GM12891 (cell line): ENCODE measurements around the gene VPS29.

Source experiments
- PAX5 ChIP-seq: IDR thresholded peaks from 2 replicates; pipeline ENCODE4 v1.6.1; 2011; ENCODE audit warnings: low read length, moderate library complexity, mild to moderate bottlenecking; ENCODE audit not compliant: insufficient read depth, severe bottlenecking
- POLR2A ChIP-seq: IDR thresholded peaks from 2 replicates; pipeline ENCODE4 v1.6.1; 2011; ENCODE audit warnings: low read depth, low read length, control low read depth
- POLR2AphosphoS5 ChIP-seq: IDR thresholded peaks from 2 replicates; pipeline ENCODE4 v1.6.1; 2011; ENCODE audit warnings: low read depth, low read length, control low read depth
- SPI1 ChIP-seq: IDR thresholded peaks from 2 replicates; pipeline ENCODE4 v1.6.1; 2011; ENCODE audit warnings: low read depth, low read length, control low read depth
- TAF1 ChIP-seq: IDR thresholded peaks from 2 replicates; pipeline ENCODE4 v1.6.1; 2011; ENCODE audit warnings: low read depth, low read length, control low read depth

DNA sequence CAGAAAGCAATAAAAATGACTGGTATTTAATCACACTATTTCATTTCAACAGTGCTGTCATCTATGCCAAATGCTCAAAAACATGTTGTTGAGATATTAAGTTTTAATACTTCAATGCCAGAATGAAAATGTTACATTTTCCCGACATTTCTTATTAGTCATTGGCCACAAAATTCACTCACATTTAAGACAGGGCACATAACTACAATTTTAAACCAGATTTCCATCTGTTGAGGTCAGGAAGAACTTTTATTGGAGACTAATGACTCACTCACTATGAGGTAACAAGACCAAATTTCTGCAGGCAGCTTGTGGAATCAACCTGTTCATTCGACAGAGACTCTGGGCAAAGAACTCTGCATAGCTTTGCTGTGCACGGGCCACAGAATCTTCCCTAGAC, 44.4 kb upstream of the VPS29 start:
- TF ChIP-seq POLR2A = no peak
- no peak for TF ChIP-seq POLR2AphosphoS5
- TF ChIP-seq TAF1 = no peak
- TF ChIP-seq SPI1 = no peak
- no peak for TF ChIP-seq PAX5
